Spleen (tissue), 11 donors: ENCODE measurements around the gene MIB1. TPM values are rescaled to one million over a fixed set of nuclear protein-coding genes. Genes with fewer than 3 reads are reported as not detected.

Experiments used
- DNase-seq: peaks from one replicate; pipeline ENCODE4 v3.0.0-alpha.2; 2020
- H3K27ac ChIP-seq, 8 donors: fragments of 200-600 bp; sonication (generic) in 7 of 8; 1 replicate in 4 of 8; 2 replicates in 4 of 8; pipeline versions ENCODE4 v1.5.0 to v1.8.0; 2016 to 2021; ENCODE audit warnings: inconsistent platforms in 4 of 8, mild to moderate bottlenecking in 4 of 8, moderate library complexity in 1 of 8
- H3K27me3 ChIP-seq, 7 donors: fragments of 200-600 bp; sonication (generic) in 6 of 7; replicated peaks in 1 of 7; 1 replicate in 4 of 7; 2 replicates in 3 of 7; pipeline versions ENCODE4 v1.5.0 to v1.8.0; 2016 to 2021; ENCODE audit warnings: inconsistent platforms in 3 of 7, mild to moderate bottlenecking in 1 of 7
- H3K36me3 ChIP-seq, 6 donors: fragments of 200-600 bp; sonication (generic) in 5 of 6; 1 replicate in 4 of 6; 2 replicates in 2 of 6; pipeline versions ENCODE4 v1.5.0 to v1.8.0; 2016 to 2021; ENCODE audit warnings: inconsistent platforms in 2 of 6
- H3K4me1 ChIP-seq, 6 donors: fragments of 200-600 bp; sonication (generic) in 5 of 6; 1 replicate in 3 of 6; 2 replicates in 3 of 6; pipeline versions ENCODE4 v1.5.0 to v1.8.0; 2016 to 2021; ENCODE audit warnings: inconsistent platforms in 3 of 6
- H3K4me3 ChIP-seq, 8 donors: fragments of 200-600 bp; sonication (generic) in 7 of 8; 1 replicate in 4 of 8; 2 replicates in 4 of 8; pipeline versions ENCODE4 v1.5.0 to v1.8.0; 2016 to 2021; ENCODE audit warnings: inconsistent platforms in 4 of 8, mild to moderate bottlenecking in 4 of 8, moderate library complexity in 2 of 8
- H3K9me3 ChIP-seq, 8 donors: fragments of 200-600 bp; sonication (generic) in 7 of 8; 1 replicate in 4 of 8; 2 replicates in 4 of 8; pipeline versions ENCODE4 v1.5.0 to v1.8.0; 2016 to 2021; ENCODE audit warnings: inconsistent platforms in 4 of 8
- POLR2A ChIP-seq, 3 donors: fragments of 450-650 bp; IDR thresholded peaks; one replicate each; pipeline ENCODE4 v1.5.1; 2017; ENCODE audit warnings: antibody characterized with exemption in 3 of 3, mild to moderate bottlenecking in 1 of 3
- POLR2AphosphoS5 ChIP-seq, 3 donors: sonication (generic); formaldehyde crosslinking; IDR thresholded peaks; one replicate each; pipeline ENCODE4 v1.5.1; 2017; ENCODE audit warnings: antibody characterized with exemption in 3 of 3
- WGBS, 5 donors: extraction: QIAGEN DNeasy Blood & Tissue Kit in 3 of 5; methylation state at CpG; one replicate each; pipeline versions ENCODE4 v1.1.5 to v1.1.7; 2013 to 2018; 5-methylcytosine and 5-hydroxymethylcytosine counted together
- intact Hi-C: fragments of 100-400 bp; cut with DNase I; formaldehyde crosslinking; loops from one replicate; pipeline ENCODE4 v1.15.0; 2023; ENCODE audit warnings: low total_unique reads
- polyA plus RNA-seq, 3 donors: library from polyadenylated mRNA; stranded (reverse); fragments of 200-250 nt; gene quantifications; one replicate each; pipeline ENCODE4 v1.2.1, GENCODE V29; 2013
- total RNA-seq, 7 donors: library from RNA; depleted of rRNA in 3 of 7; stranded (reverse); fragments of >200 nt in 3 of 7; fragmentation: NEBNext Ultra II Directional in 4 of 7; extraction: Animal tissue kit (Norgen Biotek cat#: 25700) in 4 of 7; gene quantifications; one replicate each; pipeline versions ENCODE4 v1.1.0 to v1.2.1, GENCODE V29; 2016 to 2021
- TF ChIP-seq, protein P1 (sequence below), 11 experiments: fragments of 200-600 bp in 7 of 11; fragments of 450-650 bp in 4 of 11; sonication (generic) in 4 of 11; IDR thresholded peaks in 8 of 11; conservative IDR thresholded peaks in 3 of 11; 1 replicate in 7 of 11; 2 replicates in 4 of 11; pipeline versions ENCODE4 v1.4.0 to v1.8.0; 2016 to 2021; ENCODE audit warnings: antibody characterized with exemption in 11 of 11, inconsistent platforms in 4 of 11, mild to moderate bottlenecking in 1 of 11
- donor health status: healthy with polysubstance abuse.
- donor health status: DM: no; HTN: no; CAD: no; lungs with moderate emphysema.
- donor health status: DM: no; HTN: no; CAD: no.
- donor health status: Bipolar disorder and iron deficiency.
- donor health status: healthy.
- donor health status: DM: no; HTN: no; CAD: no.
- donor health status: DM: yes; HTN: yes; CAD: no.

Gene MIB1
- total and polyA plus RNA-seq, 10 donors = 2.7 to 33.3 (median 27.3) TPM

DNA sequence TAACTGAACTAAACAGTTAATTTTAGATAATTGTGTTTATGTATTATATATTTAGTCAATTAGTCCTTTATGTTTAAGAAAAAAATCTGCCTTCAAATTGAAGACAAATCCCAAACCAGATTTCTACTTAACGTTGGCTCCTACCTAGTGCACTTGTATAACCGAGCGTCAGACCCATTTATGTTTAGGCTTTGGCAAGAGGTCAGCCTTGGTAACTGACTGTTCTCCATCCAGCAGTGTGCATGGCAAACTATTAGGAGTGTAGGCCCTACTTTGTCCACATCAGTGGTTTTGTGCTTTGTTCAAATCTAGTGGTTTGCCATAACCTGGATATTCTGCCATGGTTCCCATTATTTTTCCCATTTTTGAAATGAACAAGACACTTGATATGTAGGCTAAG is 114.8 kb downstream of the MIB1 start:
- Histone ChIP-seq H3K36me3 (peaks cover 0 to 64% (median 14%) of the 10 kb centered on the region in 6 donors), H3K27me3 (no peaks in the 10 kb centered on the region), H3K4me1 (peaks cover 0 to 34% (median 13%) of the 10 kb centered on the region in 6 donors), H3K9me3 (no peaks in the 10 kb centered on the region), H3K4me3 (no peak overlapping the region), H3K27ac (no peak overlapping the region)
- intact Hi-C loops = no loop called here
- no peak for DNase-seq
- no peak for TF ChIP-seq POLR2AphosphoS5 (IDR thresholded peaks at IDR 0.05)
- TF ChIP-seq POLR2A (IDR thresholded peaks at IDR 0.05) = no peak
- TF ChIP-seq, protein P1, sequence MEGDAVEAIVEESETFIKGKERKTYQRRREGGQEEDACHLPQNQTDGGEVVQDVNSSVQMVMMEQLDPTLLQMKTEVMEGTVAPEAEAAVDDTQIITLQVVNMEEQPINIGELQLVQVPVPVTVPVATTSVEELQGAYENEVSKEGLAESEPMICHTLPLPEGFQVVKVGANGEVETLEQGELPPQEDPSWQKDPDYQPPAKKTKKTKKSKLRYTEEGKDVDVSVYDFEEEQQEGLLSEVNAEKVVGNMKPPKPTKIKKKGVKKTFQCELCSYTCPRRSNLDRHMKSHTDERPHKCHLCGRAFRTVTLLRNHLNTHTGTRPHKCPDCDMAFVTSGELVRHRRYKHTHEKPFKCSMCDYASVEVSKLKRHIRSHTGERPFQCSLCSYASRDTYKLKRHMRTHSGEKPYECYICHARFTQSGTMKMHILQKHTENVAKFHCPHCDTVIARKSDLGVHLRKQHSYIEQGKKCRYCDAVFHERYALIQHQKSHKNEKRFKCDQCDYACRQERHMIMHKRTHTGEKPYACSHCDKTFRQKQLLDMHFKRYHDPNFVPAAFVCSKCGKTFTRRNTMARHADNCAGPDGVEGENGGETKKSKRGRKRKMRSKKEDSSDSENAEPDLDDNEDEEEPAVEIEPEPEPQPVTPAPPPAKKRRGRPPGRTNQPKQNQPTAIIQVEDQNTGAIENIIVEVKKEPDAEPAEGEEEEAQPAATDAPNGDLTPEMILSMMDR (IDR thresholded peaks at IDR 0.05 in 8 of 11, conservative IDR thresholded peaks at IDR 0.05 in 3 of 11) = no peak
- 95 to 98% (median 96%) methylated on average over 3 of the region's 3 CpGs for WGBS, 5 donors

DNA sequence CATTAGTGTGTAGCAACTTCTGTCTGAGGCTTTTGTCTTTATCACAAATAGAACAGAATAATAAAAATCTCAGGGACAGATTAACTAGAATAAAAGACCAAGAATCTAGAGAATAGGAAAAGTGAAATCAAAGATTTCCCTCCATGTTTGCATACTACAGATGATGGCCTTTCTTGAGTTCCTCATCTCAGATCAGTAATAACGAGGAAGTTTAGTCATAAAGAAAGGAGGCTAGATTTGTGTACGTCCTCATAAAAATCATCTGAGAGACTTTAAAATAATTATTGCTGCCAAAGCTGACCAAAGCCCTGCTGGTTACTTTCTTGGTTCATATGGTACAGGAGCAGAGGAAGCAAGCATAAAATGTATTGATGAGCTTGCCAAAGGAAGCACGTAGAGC is 117.3 kb downstream of the MIB1 start:
- H3K27me3 ChIP-seq = no peaks in the 10 kb centered on the region
- WGBS, 5 donors = 60 to 72% (median 62%) methylated on average over 3 of the region's 3 CpGs
- no peak overlapping the region for H3K27ac ChIP-seq
- peaks cover 0 to 13% (median 4%) of the 10 kb centered on the region in 6 donors for H3K4me1 ChIP-seq
- intact Hi-C loops = no loop called here
- no peak for DNase-seq
- TF ChIP-seq, protein P1 (IDR thresholded peaks at IDR 0.05 in 8 of 11, conservative IDR thresholded peaks at IDR 0.05 in 3 of 11) = no peak
- no peak for TF ChIP-seq POLR2AphosphoS5 (IDR thresholded peaks at IDR 0.05)
- no peak for TF ChIP-seq POLR2A (IDR thresholded peaks at IDR 0.05)
- no peak overlapping the region for H3K4me3 ChIP-seq
- no peaks in the 10 kb centered on the region for H3K9me3 ChIP-seq
- peaks cover 0 to 88% (median 23%) of the 10 kb centered on the region in 6 donors for H3K36me3 ChIP-seq

DNA sequence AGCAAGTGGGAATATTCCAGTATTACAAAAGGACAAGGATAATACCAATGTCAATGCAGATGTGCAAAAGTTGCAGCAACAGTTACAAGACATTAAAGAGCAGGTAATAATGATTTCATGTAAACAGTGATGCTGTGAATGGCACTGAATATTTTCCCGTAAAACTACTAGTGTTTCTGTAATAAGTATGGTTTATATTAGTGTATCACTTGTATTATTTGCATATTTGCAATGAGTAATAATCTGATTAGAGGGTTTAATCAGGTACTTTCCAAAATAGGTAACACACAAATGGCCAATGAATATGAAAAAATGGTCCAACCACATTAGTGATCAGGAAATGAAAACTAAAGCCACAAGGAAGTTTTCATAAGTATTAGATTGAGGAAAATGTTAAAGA is 118.0 kb downstream of the MIB1 start:
- no peaks in the 10 kb centered on the region for H3K9me3 ChIP-seq
- H3K27ac ChIP-seq = no peak overlapping the region
- WGBS, 5 donors = 69 to 89% (median 81%) methylated on average over 1 of the region's 1 CpG
- intact Hi-C loops = no loop called here
- H3K4me1 ChIP-seq = peaks cover 0 to 6% (median 0%) of the 10 kb centered on the region in 6 donors
- no peaks in the 10 kb centered on the region for H3K27me3 ChIP-seq
- DNase-seq = no peak
- peaks cover 0 to 93% (median 26%) of the 10 kb centered on the region in 6 donors for H3K36me3 ChIP-seq
- no peak overlapping the region for H3K4me3 ChIP-seq
- TF ChIP-seq POLR2AphosphoS5 (IDR thresholded peaks at IDR 0.05) (no peak), POLR2A (IDR thresholded peaks at IDR 0.05) (no peak)
- TF ChIP-seq, protein P1 (IDR thresholded peaks at IDR 0.05 in 8 of 11, conservative IDR thresholded peaks at IDR 0.05 in 3 of 11) = no peak

DNA sequence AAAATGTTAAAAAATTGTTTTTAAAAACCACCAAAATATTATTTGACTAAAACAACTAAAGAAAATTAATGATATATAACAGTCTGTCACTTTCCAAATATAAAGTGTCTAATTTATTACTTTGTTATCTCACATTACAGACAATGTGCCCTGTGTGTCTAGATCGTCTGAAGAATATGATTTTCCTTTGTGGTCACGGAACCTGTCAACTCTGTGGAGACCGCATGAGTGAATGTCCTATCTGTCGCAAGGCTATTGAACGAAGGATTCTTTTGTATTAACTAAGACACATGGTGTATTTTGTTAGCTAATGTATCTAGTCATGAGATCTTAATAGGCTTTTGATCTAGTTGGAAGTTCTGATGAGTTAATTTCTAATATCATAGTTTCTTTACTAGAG is 123.8 kb downstream of the MIB1 start:
- no peak for DNase-seq
- TF ChIP-seq POLR2AphosphoS5 (IDR thresholded peaks at IDR 0.05) (no peak), POLR2A (IDR thresholded peaks at IDR 0.05) (no peak)
- TF ChIP-seq, protein P1 (IDR thresholded peaks at IDR 0.05 in 8 of 11, conservative IDR thresholded peaks at IDR 0.05 in 3 of 11) = no peak
- Histone ChIP-seq H3K36me3 (peaks cover 2 to 76% (median 15%) of the 10 kb centered on the region in 6 donors), H3K27ac (no peak overlapping the region), H3K4me3 (no peak overlapping the region), H3K9me3 (no peaks in the 10 kb centered on the region), H3K4me1 (no peaks in the 10 kb centered on the region), H3K27me3 (no peaks in the 10 kb centered on the region)
- intact Hi-C loops = no loop called here
- 84 to 93% (median 90%) methylated on average over 5 of the region's 5 CpGs for WGBS, 5 donors
